T-cell (primary cell): ENCODE data around the gene MSI1. TPM values are rescaled to one million over a fixed set of nuclear protein-coding genes. Genes with fewer than 3 reads are reported as not detected.

ENCODE experiments used
- ATAC-seq, 4 experiments: fragments of 200-7000 bp in 3 of 4; fragments of 150-1000 bp in 1 of 4; cut with Tn5 transposase; replicated peaks in 1 of 4; 1 replicate in 3 of 4; 2 replicates in 1 of 4; pipeline ENCODE4 v1.10.0; 2021; ENCODE audit warnings: moderate library complexity in 3 of 4, mild to moderate bottlenecking in 2 of 4, moderate number of reproducible peaks in 1 of 4
- CTCF ChIA-PET, 2 donors: fragments of 300-600 bp; sonication (Branson Sonifier 250); formaldehyde crosslinking; loops; one replicate each; lab custom pipeline; 2022; ENCODE audit warnings: antibody characterized with exemption in 2 of 2; lab: Charles Lee
- POLR2A ChIA-PET, 2 donors: fragments of 300-600 bp; sonication (Branson Sonifier 250); formaldehyde crosslinking; loops; one replicate each; lab custom pipeline; 2022; ENCODE audit warnings: antibody characterized with exemption in 2 of 2; lab: Charles Lee
- DNase-seq, 35 experiments: peaks; one replicate each; pipeline versions ENCODE4 v3.0.0 to v3.0.0-alpha.2; 2013 to 2023
- H3K27ac ChIP-seq: one replicate; pipeline ENCODE4 v1.5.1; 2013; ENCODE audit warnings: low read length
- H3K27me3 ChIP-seq, 2 experiments: replicated peaks in 1 of 2; 1 replicate in 1 of 2; 2 replicates in 1 of 2; pipeline versions ENCODE4 v1.6.1 to v1.7.0; 2013; ENCODE audit warnings: low read length in 1 of 2, mixed read lengths in 1 of 2; ENCODE audit not compliant: control insufficient read depth in 2 of 2, insufficient read depth in 2 of 2; ENCODE audit errors: extremely low read depth in 1 of 2
- H3K36me3 ChIP-seq, 2 donors: 1 replicate in 1 of 2; 2 replicates in 1 of 2; pipeline versions ENCODE4 v1.6.1 to v1.7.0; 2013; ENCODE audit warnings: low read length in 1 of 2; ENCODE audit not compliant: control insufficient read depth in 2 of 2, insufficient read depth in 1 of 2; ENCODE audit errors: extremely low read depth in 1 of 2
- H3K4me1 ChIP-seq, 2 experiments: 1 replicate in 1 of 2; 2 replicates in 1 of 2; pipeline versions ENCODE4 v1.6.1 to v1.7.0; 2013; ENCODE audit warnings: low read length in 2 of 2, mixed read lengths in 1 of 2; ENCODE audit not compliant: insufficient read depth in 2 of 2, control insufficient read depth in 1 of 2; ENCODE audit errors: extremely low read depth in 1 of 2
- H3K4me3 ChIP-seq, 2 donors: 1 replicate in 1 of 2; 2 replicates in 1 of 2; pipeline versions ENCODE4 v1.5.1 to v1.7.0; 2013; ENCODE audit warnings: mild to moderate bottlenecking in 2 of 2, low read length in 1 of 2, moderate library complexity in 1 of 2; ENCODE audit not compliant: control insufficient read depth in 1 of 2; ENCODE audit errors: extremely low read depth in 1 of 2
- H3K9me3 ChIP-seq: 2 replicates; pipeline ENCODE4 v1.7.0; 2013
- H3K27ac Mint-ChIP-seq, 2 donors: one replicate each; pipeline ENCODE4 v1.8.0; 2020 to 2021; ENCODE audit warnings: mild to moderate bottlenecking in 2 of 2, mixed read lengths in 2 of 2
- H3K27me3 Mint-ChIP-seq, 2 donors: one replicate each; pipeline ENCODE4 v1.8.0; 2021 to 2022; ENCODE audit warnings: mixed read lengths in 2 of 2
- H3K36me3 Mint-ChIP-seq: one replicate; pipeline ENCODE4 v1.8.0; 2021; ENCODE audit warnings: mixed read lengths
- H3K4me1 Mint-ChIP-seq, 3 donors: one replicate each; pipeline ENCODE4 v1.8.0; 2020 to 2022; ENCODE audit warnings: mixed read lengths in 3 of 3, mild to moderate bottlenecking in 1 of 3
- H3K4me3 Mint-ChIP-seq, 3 donors: one replicate each; pipeline ENCODE4 v1.8.0; 2020 to 2022; ENCODE audit warnings: mild to moderate bottlenecking in 3 of 3, mixed read lengths in 3 of 3, moderate library complexity in 3 of 3
- H3K9me3 Mint-ChIP-seq, 3 donors: one replicate each; pipeline ENCODE4 v1.8.0; 2020 to 2022; ENCODE audit warnings: mixed read lengths in 3 of 3
- WGBS: methylation state at CpG from one replicate; pipeline ENCODE4 v1.1.5; 2013; ENCODE audit warnings: missing lambda C conversion rate; ENCODE audit not compliant: insufficient coverage; 5-methylcytosine and 5-hydroxymethylcytosine counted together
- total RNA-seq, 35 experiments: library from RNA in 6 of 35; stranded (reverse) in 6 of 35; fragments of 120-200 nt in 1 of 35; gene quantifications; one replicate each; pipeline versions ENCODE4 v1.2.1 to v1.2.4 and lab custom pipeline; 2013 to 2026

MSI1 gene
- total RNA-seq, 5 donors from 2014 or later (not counting 1 experiment from before 2014, with no cell fraction given): 0.15 TPM; not detected in 4

DNA sequence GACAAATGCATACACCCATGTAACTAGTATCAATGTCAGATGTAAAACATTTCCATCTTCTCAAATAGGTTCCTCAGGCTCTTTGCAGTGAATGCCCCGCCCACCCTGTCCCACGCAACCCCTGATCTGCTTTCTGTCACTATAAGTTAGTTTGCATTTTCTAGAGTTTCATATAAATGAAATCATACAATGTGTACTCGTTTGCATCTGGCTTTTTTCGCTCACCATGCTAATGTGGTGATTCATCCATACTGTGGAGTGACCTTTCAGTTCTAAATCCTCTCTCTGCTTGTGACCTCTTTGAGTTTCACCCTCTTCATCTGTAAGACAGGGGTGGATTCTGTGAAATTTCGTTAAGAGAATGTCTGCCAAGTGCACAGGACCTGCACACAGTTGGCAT lies 30.6 kb upstream of the MSI1 start:
- CTCF ChIA-PET: no interaction called here
- H3K4me1 Mint-ChIP-seq: peaks cover 4 to 5% (median 4%) of the 10 kb centered on the region in 3 donors
- WGBS: no CpG with 5 or more reads among the region's 5 CpGs
- no peak overlapping the region for H3K4me3 Mint-ChIP-seq
- DNase-seq (no peak), ATAC-seq (no peak)
- Histone ChIP-seq H3K36me3 (no peaks in the 10 kb centered on the region), H3K27me3 (peaks cover 13 to 40% of the 10 kb centered on the region in 2 experiments), H3K4me3 (no peak overlapping the region), H3K9me3 (no peaks in the 10 kb centered on the region), H3K4me1 (peaks cover 0 to 2% of the 10 kb centered on the region in 2 experiments), H3K27ac (no peak overlapping the region)
- H3K36me3 Mint-ChIP-seq: no peaks in the 10 kb centered on the region
- no peak overlapping the region for H3K27ac Mint-ChIP-seq
- POLR2A ChIA-PET: no interaction called here
- H3K9me3 Mint-ChIP-seq: peaks cover 0 to 4% (median 0%) of the 10 kb centered on the region in 3 donors
- H3K27me3 Mint-ChIP-seq: peaks cover 45 to 46% of the 10 kb centered on the region in 2 donors

DNA sequence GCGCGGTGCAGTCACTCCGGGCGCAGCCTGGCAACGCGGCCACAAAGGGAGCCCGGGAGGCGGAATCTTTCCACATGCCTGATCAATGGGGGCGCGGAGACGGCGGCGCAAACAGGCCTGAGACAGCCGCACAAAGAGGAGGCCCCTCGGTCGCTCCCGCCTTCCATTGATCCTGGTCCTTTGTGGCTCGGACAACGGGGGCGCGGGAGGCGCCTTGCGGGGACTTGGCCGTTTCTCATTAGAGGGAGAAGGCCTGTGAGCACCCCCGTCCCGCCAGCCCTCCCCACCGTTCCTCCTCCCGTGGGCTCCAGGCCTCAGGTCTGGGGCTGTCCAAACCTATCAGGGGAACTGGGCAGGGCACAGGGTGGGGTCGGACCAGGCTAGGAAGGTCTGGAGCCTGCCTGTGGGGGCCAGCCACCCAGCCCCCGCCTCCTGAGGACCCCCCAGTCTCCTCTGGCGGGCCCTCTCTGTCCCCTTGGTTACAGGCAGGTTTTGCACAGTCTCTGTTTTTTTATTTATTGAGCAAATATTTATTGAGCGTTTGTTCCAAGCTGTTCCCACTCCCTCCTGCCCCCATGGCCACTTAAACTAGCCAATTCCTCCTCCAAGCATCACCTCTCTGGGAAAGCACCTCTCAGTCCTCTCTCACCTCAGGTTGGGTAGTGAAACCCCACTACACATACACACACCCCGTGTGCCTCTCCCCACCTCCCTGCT lies 29.0 kb upstream of the MSI1 start:
- Mint-ChIP-seq H3K27me3 (peaks cover 37 to 50% of the 10 kb centered on the region in 2 donors), H3K9me3 (no peaks in the 10 kb centered on the region), H3K4me1 (peaks cover 2 to 5% (median 2%) of the 10 kb centered on the region in 3 donors), H3K27ac (no peak overlapping the region), H3K36me3 (no peaks in the 10 kb centered on the region), H3K4me3 (no peak overlapping the region)
- 78% methylated on average over 24 of the region's 33 CpGs for WGBS
- Histone ChIP-seq H3K4me3 (no peak overlapping the region), H3K27me3 (peaks cover 13 to 36% of the 10 kb centered on the region in 2 experiments), H3K9me3 (no peaks in the 10 kb centered on the region), H3K36me3 (no peaks in the 10 kb centered on the region), H3K27ac (no peak overlapping the region), H3K4me1 (peaks cover 0 to 4% of the 10 kb centered on the region in 2 experiments)
- no peak for DNase-seq
- no peak for ATAC-seq
- POLR2A ChIA-PET: no interaction called here
- CTCF ChIA-PET: no interaction called here

DNA sequence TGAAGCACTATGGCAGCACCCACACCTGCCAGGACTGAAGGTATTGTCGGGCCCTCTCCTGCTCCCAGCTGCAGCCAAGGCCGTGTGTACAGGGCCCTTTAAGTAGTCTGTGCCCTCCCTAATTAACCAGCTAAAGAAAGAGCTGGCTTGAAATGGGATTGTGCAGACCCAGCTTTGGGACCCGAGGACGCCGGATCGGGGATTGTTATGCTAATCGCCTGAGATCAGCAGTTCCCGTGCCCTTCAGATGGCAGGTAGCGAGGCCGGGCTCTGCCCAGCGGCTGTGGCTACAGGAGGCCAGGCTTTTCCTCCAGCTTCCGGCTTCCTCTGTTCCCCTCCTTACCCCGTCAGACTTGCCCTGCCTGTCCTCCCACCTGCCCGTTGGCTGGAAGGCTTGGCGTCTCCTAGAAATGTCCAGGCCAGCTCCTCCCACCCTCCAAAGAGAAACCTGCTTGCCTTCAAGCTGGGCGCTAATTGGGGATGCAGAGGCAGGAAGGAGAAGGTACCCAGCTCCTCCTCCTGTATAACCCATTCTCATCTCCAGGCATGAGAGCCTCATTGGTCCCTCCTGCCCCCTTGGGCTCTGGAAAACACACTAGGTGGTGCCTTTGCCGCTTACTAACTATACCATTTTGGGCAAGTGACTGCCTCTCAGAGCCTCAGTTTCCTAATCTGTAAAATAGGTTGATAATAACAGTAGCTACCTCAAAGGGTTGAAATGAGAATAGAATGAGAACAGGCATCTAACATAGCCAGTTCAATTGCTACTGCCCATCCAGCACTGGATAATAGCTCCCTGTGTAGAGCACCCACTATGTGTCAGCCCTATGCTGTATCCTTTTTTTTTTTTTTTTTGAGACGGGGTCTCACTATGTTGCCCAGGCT lies 25.8 kb upstream of the MSI1 start:
- Mint-ChIP-seq H3K4me3 (no peak overlapping the region), H3K27ac (no peak overlapping the region), H3K9me3 (no peaks in the 10 kb centered on the region), H3K4me1 (peaks cover 2 to 5% (median 2%) of the 10 kb centered on the region in 3 donors), H3K36me3 (no peaks in the 10 kb centered on the region), H3K27me3 (peaks cover 22 to 43% of the 10 kb centered on the region in 2 donors)
- Histone ChIP-seq H3K36me3 (no peaks in the 10 kb centered on the region), H3K4me3 (no peak overlapping the region), H3K27me3 (peaks cover 10 to 41% of the 10 kb centered on the region in 2 experiments), H3K9me3 (no peaks in the 10 kb centered on the region), H3K4me1 (peaks cover 0 to 4% of the 10 kb centered on the region in 2 experiments), H3K27ac (no peak overlapping the region)
- ChIA-PET CTCF (interaction anchor here (0.7 to 1.0 kb wide), 2 partner anchors 11 to 180 kb away, joined by 3 to 9 read pairs; no protein-coding TSS in a partner anchor), POLR2A (no interaction called here)
- DNase-seq: no peak
- 30% methylated on average over 11 of the region's 18 CpGs for WGBS
- ATAC-seq: no peak

- no peak overlapping the region for H3K4me3 ChIP-seq
- H3K9me3 ChIP-seq: no peaks in the 10 kb centered on the region
- H3K4me1 ChIP-seq: peaks cover 0 to 11% of the 10 kb centered on the region in 2 experiments
- H3K27me3 Mint-ChIP-seq: peaks cover 31 to 53% of the 10 kb centered on the region in 2 donors
- ATAC-seq (no peak), DNase-seq (no peak)
- WGBS: 93% methylated on average over 1 of the region's 1 CpG
- peaks cover 5 to 8% (median 5%) of the 10 kb centered on the region in 3 donors for H3K4me1 Mint-ChIP-seq
- H3K27ac ChIP-seq: no peak overlapping the region
- H3K4me3 Mint-ChIP-seq: no peak overlapping the region
- peaks cover 5 to 49% of the 10 kb centered on the region in 2 experiments for H3K27me3 ChIP-seq
- CTCF ChIA-PET: no interaction called here
- no peaks in the 10 kb centered on the region for H3K9me3 Mint-ChIP-seq
- POLR2A ChIA-PET: interaction anchor here in 1 of 2 donors (0.7 kb wide), 2 partner anchors 158 to 228 kb away, joined by 5 read pairs; no protein-coding TSS in a partner anchor
- H3K36me3 ChIP-seq: no peaks in the 10 kb centered on the region
- H3K27ac Mint-ChIP-seq: no peak overlapping the region
- no peaks in the 10 kb centered on the region for H3K36me3 Mint-ChIP-seq
Observed at GRCh38 chr12:120390540-120391120, 21.7 kb upstream of the MSI1 start.

DNA sequence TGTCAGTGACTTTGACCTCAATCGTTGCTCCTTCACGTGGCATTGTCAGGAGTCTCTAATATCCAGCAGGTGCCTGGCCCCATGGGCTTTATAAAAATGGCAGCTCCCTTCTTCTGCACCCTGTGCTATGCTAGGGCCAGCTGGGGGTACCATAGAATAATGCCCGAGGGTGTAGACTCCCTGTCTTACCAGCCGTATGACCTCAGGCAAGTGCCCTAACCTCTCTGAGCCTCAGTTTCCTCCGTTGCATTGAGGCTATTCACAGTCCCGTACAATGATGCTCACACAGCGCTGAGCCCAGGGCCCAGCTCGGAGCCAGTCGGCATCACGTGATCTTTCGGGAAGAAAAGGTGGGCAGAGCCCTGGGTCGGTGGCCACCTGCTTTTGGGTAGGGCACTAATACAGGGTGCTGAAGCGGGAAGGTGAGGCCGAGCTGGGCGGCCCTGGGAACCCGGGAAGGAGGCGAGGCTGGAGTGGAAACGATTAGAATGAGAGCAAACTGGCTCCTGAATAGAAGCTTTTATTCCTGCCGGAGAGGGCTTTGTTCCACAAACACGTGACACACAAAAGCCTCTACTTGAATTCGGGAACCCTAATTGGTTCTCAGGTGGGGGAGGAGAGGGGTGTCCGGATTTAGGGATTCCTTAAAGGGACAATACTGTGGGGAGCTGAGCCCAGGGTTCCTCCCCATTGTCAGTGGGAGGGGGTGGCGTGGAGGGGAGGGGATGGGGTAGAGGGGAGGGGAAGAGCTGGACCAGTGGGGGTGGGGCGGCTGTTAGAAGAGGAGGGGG lies 19.9 kb upstream of the MSI1 start:
- no peaks in the 10 kb centered on the region for H3K36me3 ChIP-seq
- Mint-ChIP-seq H3K9me3 (no peaks in the 10 kb centered on the region), H3K4me1 (peaks cover 0 to 6% (median 4%) of the 10 kb centered on the region in 3 donors), H3K27ac (no peak overlapping the region), H3K27me3 (peaks cover 34 to 50% of the 10 kb centered on the region in 2 donors), H3K36me3 (no peaks in the 10 kb centered on the region), H3K4me3 (no peak overlapping the region)
- CTCF ChIA-PET: no interaction called here
- H3K4me3 ChIP-seq: no peak overlapping the region
- H3K27me3 ChIP-seq: peaks cover 5 to 51% of the 10 kb centered on the region in 2 experiments
- no peaks in the 10 kb centered on the region for H3K9me3 ChIP-seq
- H3K27ac ChIP-seq: no peak overlapping the region
- H3K4me1 ChIP-seq: peaks cover 0 to 7% of the 10 kb centered on the region in 2 experiments
- POLR2A ChIA-PET: no interaction called here
- ATAC-seq: no peak
- DNase-seq: no peak
- 24% methylated on average over 21 of the region's 24 CpGs for WGBS
